NCI-H146 treated with DMSO at 0.1 percent for 48 hours (cell line): ENCODE measurements around the gene TEC.
"Not testable (repeated sequence)": the region's sequence is repeated elsewhere in the genome, so short reads cannot be mapped to it uniquely, and the experiment has no call there.

Experiments
- DNase-seq: peaks from one replicate; lab custom pipeline; 2025; ENCODE audit not compliant: unreplicated experiment; lab: John Stamatoyannopoulos, UW

Gene TEC

GRCh38 chr4:48196758-48197504 is 72.7 kb downstream of the TEC start:
- no peak for DNase-seq

GRCh38 chr4:48195853-48196252 is 73.8 kb downstream of the TEC start:
- no peak for DNase-seq

GRCh38 chr4:48195374-48195773 is 74.3 kb downstream of the TEC start:
- DNase-seq = peak; percentile 92

GRCh38 chr4:48194971-48195370 is 74.7 kb downstream of the TEC start:
- no peak for DNase-seq

- no peak for DNase-seq
These were observed 75.6 kb downstream of the TEC start for GRCh38 chr4:48193921-48194468.

- DNase-seq = no peak
These were observed 76.4 kb downstream of the TEC start for GRCh38 chr4:48193096-48193836.

GRCh38 chr4:48191758-48192157 is 77.9 kb downstream of the TEC start:
- DNase-seq = no peak

- DNase-seq = no peak
These were observed 78.8 kb downstream of the TEC start for GRCh38 chr4:48190839-48191238.

- DNase-seq = no peak
These were observed 79.9 kb downstream of the TEC start for GRCh38 chr4:48189731-48190130.

GRCh38 chr4:48188390-48188789 is 81.2 kb downstream of the TEC start:
- DNase-seq = no peak

- no peak for DNase-seq
These were observed 81.8 kb downstream of the TEC start for GRCh38 chr4:48187813-48188212.

GRCh38 chr4:48187066-48187465 is 82.6 kb downstream of the TEC start:
- not testable (repeated sequence) for DNase-seq

GRCh38 chr4:48186394-48186793 is 83.2 kb downstream of the TEC start:
- DNase-seq = not testable (repeated sequence)

GRCh38 chr4:48184882-48185281 is 84.8 kb downstream of the TEC start:
- DNase-seq = no peak

GRCh38 chr4:48180234-48180633 is 89.4 kb downstream of the TEC start:
- DNase-seq = no peak

GRCh38 chr4:48178931-48179330 is 90.7 kb downstream of the TEC start:
- peak; percentile 66 for DNase-seq

- DNase-seq = no peak
These were observed 93.8 kb downstream of the TEC start for GRCh38 chr4:48175806-48176205.

- DNase-seq = no peak
These were observed 94.3 kb downstream of the TEC start for GRCh38 chr4:48175328-48175727.

- DNase-seq = no peak
These were observed 96.3 kb downstream of the TEC start for GRCh38 chr4:48173056-48173991.

- no peak for DNase-seq
These were observed 97.0 kb downstream of the TEC start for GRCh38 chr4:48172651-48173050.

GRCh38 chr4:48169636-48170035 is 100.0 kb downstream of the TEC start:
- DNase-seq = no peak
